ENCODE measurements around the gene ZNF334.
A peak's percentile ranks its signal among the peaks of the same experiment; 100 is the strongest.

Gene ZNF334
- long read RNA-seq, donor 1, partial matches to known transcripts: 0 of 2 reads
- long read RNA-seq, donor 1, other reads (novel, unspliced or antisense): 0 of 2 reads
- long read RNA-seq, donor 2: 0 reads
- long read RNA-seq, donor 3, partial matches to known transcripts: 0 of 2 reads
- long read RNA-seq, donor 3, other reads (novel, unspliced or antisense): 0 of 2 reads
- long read RNA-seq, donor 4, partial matches to known transcripts: 0 of 5 reads
- long read RNA-seq, donor 4, other reads (novel, unspliced or antisense): 0 of 5 reads
- long read RNA-seq, donor 5: 0 reads
- long read RNA-seq, donor 6, partial matches to known transcripts: 0 of 1 reads
- long read RNA-seq, donor 6, other reads (novel, unspliced or antisense): 0 of 1 reads
- long read RNA-seq, donor 7: 0 reads
- long read RNA-seq, donor 8, partial matches to known transcripts: 0 of 3 reads
- long read RNA-seq, donor 8, other reads (novel, unspliced or antisense): 0 of 3 reads

GRCh38 chr20:46512943-46513844 lies at the start of gene ZNF334:
ZNF334 (minus strand) TSS chr20:46513559; CDS start chr20:46512102, 1,457 bp downstream.
- peak; percentile 82 for DNase-seq

GRCh38 chr20:46562373-46563169 lies 49.2 kb upstream of the ZNF334 start:
- DNase-seq: peak; percentile 89

- no peak for DNase-seq
Observed at GRCh38 chr20:46562009-46562372, 48.6 kb upstream of the ZNF334 start.

GRCh38 chr20:46559685-46560440 lies 46.5 kb upstream of the ZNF334 start:
- no peak for DNase-seq

- DNase-seq: no peak
Observed at GRCh38 chr20:46559001-46559400, 45.6 kb upstream of the ZNF334 start.

- no peak for DNase-seq
Observed at GRCh38 chr20:46558511-46558959, 45.2 kb upstream of the ZNF334 start.

GRCh38 chr20:46557231-46557956 lies 44.0 kb upstream of the ZNF334 start:
- no peak for DNase-seq

GRCh38 chr20:46555370-46555956 lies 42.1 kb upstream of the ZNF334 start:
- DNase-seq: no peak

- no peak for DNase-seq
Observed at GRCh38 chr20:46554828-46555227, 41.5 kb upstream of the ZNF334 start.

- no peak for DNase-seq
Observed at GRCh38 chr20:46553926-46554325, 40.6 kb upstream of the ZNF334 start.

- no peak for DNase-seq
Observed at GRCh38 chr20:46552460-46553420, 39.4 kb upstream of the ZNF334 start.

- no peak for DNase-seq
Observed at GRCh38 chr20:46551522-46552381, 38.4 kb upstream of the ZNF334 start.

- DNase-seq: no peak
Observed at GRCh38 chr20:46550461-46550860, 37.1 kb upstream of the ZNF334 start, which contains the start of gene OCSTAMP. OCSTAMP (minus strand) TSS chr20:46550654; CDS start chr20:46550560, 94 bp downstream.

GRCh38 chr20:46549188-46549972 lies 36.0 kb upstream of the ZNF334 start:
- no peak for DNase-seq

- no peak for DNase-seq
Observed at GRCh38 chr20:46548688-46549087, 35.3 kb upstream of the ZNF334 start.

GRCh38 chr20:46547995-46548394 lies 34.6 kb upstream of the ZNF334 start:
- DNase-seq: no peak

GRCh38 chr20:46546936-46547335 lies 33.6 kb upstream of the ZNF334 start:
- no peak for DNase-seq
